GM12872 (cell line): Measurements from ENCODE around the gene PPP1R26.

ENCODE experiments used
- TF ChIP-seq, protein P1 (sequence below): IDR thresholded peaks from 3 replicates; pipeline ENCODE4 v1.5.1; 2011; ENCODE audit warnings: low read depth, mild to moderate bottlenecking, low read length, moderate library complexity; ENCODE audit not compliant: insufficient read depth

PPP1R26 gene

GRCh38 chr9:135463140-135463539 is 16.4 kb upstream of the PPP1R26 start:
- TF ChIP-seq, protein P1, sequence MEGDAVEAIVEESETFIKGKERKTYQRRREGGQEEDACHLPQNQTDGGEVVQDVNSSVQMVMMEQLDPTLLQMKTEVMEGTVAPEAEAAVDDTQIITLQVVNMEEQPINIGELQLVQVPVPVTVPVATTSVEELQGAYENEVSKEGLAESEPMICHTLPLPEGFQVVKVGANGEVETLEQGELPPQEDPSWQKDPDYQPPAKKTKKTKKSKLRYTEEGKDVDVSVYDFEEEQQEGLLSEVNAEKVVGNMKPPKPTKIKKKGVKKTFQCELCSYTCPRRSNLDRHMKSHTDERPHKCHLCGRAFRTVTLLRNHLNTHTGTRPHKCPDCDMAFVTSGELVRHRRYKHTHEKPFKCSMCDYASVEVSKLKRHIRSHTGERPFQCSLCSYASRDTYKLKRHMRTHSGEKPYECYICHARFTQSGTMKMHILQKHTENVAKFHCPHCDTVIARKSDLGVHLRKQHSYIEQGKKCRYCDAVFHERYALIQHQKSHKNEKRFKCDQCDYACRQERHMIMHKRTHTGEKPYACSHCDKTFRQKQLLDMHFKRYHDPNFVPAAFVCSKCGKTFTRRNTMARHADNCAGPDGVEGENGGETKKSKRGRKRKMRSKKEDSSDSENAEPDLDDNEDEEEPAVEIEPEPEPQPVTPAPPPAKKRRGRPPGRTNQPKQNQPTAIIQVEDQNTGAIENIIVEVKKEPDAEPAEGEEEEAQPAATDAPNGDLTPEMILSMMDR = no peak

- TF ChIP-seq, protein P1 = no peak
Measured at GRCh38 chr9:135464181-135464580, 15.4 kb upstream of the PPP1R26 start.

DNA sequence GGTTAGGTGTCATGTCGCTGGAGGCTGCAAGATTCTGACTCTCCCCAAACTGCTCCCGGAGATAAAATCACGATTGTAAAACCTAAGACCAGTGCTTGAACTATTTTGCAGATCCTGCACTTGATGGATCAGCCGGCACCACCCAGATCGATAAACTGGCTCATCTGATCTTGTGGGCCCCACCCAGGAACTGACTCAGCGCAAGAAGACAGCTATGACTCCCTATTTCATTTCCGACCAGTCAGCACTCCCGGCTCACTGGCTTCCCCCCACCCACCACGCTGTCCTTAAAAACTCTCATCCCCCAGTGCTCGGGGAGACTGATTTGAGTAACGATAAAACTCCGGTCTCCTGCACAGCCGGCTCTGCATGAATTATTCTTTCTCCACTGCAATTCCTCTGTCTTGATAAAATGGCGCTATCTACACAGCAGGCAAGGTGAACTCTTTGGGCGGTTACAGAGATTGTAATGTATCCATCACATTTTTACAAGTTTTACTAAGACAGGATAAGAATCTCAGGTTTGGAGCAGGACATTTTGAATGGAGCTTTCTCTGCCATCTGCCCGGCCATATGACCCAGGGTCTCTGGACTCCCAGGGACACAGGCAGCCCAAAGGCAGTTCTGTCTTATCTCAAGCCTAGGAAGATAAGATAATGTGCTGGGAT is 10.6 kb upstream of the PPP1R26 start:
- TF ChIP-seq, protein P1 = no peak

DNA sequence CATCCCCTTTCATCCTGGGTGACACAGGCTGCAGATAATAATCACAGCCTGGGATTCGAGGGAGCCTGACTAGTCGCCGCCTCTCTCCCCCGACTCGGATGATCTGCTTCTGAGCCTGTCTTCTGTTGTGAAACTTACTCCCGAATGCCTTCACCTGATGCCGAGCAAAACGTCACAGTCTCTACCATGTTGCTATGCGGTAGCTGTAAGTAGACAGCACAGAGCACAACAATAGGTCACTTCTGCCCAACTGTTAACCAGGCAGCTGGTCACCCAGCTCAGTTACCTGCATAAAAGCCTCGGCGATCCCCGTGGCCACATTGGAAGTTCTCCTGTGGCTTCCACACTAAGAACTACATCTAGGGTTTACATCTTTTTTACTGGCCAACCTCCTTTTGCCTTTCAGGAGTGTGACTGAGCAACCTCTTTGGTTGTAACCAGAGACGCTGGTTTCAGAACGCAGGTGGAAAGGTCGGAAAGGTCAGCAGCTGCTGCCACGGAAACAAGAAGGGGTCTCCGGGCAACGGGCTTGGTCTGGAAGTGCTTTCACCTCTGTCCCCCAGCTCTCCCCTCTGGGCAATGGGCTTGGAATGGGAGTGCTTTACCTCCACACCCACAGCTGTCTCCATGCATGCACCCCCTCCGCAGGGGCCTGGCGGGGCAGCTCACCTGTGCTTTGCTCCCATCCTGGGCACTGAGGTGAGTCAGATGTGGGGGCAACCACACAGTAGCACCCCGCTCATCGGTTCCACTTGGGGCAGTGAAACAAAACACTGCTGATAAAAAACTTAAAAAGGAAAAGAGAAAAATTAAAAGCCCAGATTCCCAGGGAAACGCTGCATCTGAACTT is 7.6 kb upstream of the PPP1R26 start:
- TF ChIP-seq, protein P1 = no peak

DNA sequence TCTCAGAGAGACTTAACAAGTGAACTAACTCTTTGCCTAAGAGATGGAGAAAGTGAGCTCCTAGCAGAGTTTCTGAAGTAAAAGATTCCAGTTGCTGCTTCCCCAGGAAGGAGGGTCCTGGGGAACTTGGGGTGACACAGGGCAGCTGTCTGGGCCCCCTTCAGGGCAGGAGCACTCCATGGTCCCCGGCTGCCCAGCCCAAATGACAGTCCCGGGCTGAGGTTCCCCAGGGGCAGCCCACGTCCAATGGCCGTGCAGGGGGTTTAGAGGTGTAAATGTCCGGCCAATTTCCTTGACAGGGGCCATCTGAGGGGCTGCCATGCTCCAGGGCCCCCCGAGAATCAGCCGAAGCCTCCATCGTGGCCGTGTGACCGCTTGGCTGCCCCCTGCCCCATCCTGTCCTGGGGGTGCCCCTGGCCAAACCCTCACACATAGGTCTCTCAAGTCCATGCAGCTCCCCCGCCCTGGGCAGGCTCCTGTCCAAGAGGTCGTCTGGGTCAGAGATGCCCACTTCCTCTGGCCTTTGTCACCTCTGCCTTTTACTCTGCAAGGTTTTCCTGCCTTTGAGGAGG is 5.5 kb upstream of the PPP1R26 start:
- TF ChIP-seq, protein P1 = no peak

DNA sequence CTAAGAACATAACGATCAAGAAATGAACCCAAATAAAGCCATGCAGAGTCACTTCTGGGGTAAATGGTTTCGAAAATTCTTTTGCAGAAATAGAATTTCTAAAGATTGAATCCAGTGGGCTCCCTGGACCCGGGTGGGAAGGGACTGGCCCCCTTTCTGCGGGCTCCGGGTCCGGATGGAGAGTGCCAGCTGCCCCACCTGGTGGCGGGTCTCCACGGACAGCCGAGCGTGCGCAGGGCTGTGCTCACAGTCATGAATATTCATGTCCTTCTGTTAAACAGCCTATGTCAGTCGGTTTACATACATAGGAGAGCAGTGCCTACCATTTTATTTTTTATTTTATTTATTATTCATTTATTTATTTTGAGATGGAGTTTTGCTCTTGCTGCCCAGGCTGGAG is 4.7 kb upstream of the PPP1R26 start:
- TF ChIP-seq, protein P1 = peak; percentile 38; the same call in 2 of the 3 replicates
